Neutrophil (primary cell): ENCODE measurements around the gene EPHX1.

Experiments
- H3K27ac ChIP-seq: fragments of 200-600 bp; sonication (generic); 2 replicates; pipeline ENCODE4 v1.5.1; 2016; ENCODE audit warnings: mild to moderate bottlenecking, moderate library complexity
- H3K27me3 ChIP-seq: fragments of 200-600 bp; sonication (generic); 2 replicates; pipeline ENCODE4 v1.6.0; 2016; ENCODE audit warnings: mild to moderate bottlenecking
- H3K36me3 ChIP-seq: fragments of 200-600 bp; sonication (generic); 2 replicates; pipeline ENCODE4 v1.5.1; 2017
- H3K4me1 ChIP-seq, 2 experiments: fragments of 200-600 bp in 1 of 2; sonication (generic) in 1 of 2; 1 replicate in 1 of 2; 2 replicates in 1 of 2; pipeline versions ENCODE4 v1.5.1 to v1.6.1; 2013 to 2016; ENCODE audit warnings: low read depth in 1 of 2, low read length in 1 of 2, mild to moderate bottlenecking in 1 of 2, moderate library complexity in 1 of 2; ENCODE audit not compliant: control insufficient read depth in 1 of 2, insufficient read depth in 1 of 2
- H3K4me3 ChIP-seq, 2 experiments: fragments of 200-600 bp in 1 of 2; sonication (generic) in 1 of 2; 1 replicate in 1 of 2; 2 replicates in 1 of 2; pipeline ENCODE4 v1.5.1; 2013 to 2016; ENCODE audit warnings: low read depth in 1 of 2, low read length in 1 of 2, mild to moderate bottlenecking in 1 of 2, moderate library complexity in 1 of 2
- H3K9me3 ChIP-seq: fragments of 200-600 bp; sonication (generic); 2 replicates; pipeline ENCODE4 v1.5.1; 2016
- TF ChIP-seq, protein P1 (sequence below): fragments of 200-600 bp; sonication (generic); IDR thresholded peaks from 2 replicates; pipeline ENCODE4 v1.5.1; 2016; ENCODE audit warnings: antibody characterized with exemption

Gene EPHX1

DNA sequence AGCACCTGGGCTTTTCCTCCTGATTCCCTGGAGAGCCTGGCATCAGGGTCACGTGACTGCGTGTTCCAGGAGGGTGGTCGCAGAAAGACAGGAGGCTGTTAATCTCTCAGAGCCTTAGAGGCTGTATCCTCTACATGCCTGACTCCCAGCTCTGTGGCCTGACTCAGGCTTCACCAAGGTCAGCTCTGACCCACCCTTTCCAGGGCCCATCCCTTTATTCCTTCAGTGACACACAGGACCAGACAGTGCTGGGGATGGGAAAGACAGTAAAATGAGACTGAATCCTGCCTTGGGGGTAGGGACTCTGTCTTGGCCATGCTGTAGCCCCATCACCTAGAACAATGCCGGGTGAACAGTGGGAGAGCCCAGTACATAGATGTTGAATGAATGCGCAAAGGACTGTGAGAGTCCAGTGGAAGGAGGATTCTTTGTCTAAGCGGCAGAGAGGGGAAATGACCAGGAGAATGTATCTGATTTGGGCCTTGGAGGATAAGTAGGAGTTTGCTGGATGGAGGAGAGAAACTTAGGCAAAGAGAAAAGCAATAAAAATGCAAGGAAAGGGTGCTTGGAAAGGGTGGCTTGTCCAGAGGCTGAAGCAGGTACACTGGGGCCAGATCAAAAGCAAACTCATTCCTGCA is 33.0 kb downstream of the EPHX1 start:
- Histone ChIP-seq H3K27me3 (no peaks in the 10 kb centered on the region), H3K36me3 (peaks cover 47% of the 10 kb centered on the region), H3K27ac (peak overlapping the region; percentile 42), H3K9me3 (no peaks in the 10 kb centered on the region), H3K4me1 (no peaks in the 10 kb centered on the region), H3K4me3 (no peak overlapping the region)
- TF ChIP-seq, protein P1, sequence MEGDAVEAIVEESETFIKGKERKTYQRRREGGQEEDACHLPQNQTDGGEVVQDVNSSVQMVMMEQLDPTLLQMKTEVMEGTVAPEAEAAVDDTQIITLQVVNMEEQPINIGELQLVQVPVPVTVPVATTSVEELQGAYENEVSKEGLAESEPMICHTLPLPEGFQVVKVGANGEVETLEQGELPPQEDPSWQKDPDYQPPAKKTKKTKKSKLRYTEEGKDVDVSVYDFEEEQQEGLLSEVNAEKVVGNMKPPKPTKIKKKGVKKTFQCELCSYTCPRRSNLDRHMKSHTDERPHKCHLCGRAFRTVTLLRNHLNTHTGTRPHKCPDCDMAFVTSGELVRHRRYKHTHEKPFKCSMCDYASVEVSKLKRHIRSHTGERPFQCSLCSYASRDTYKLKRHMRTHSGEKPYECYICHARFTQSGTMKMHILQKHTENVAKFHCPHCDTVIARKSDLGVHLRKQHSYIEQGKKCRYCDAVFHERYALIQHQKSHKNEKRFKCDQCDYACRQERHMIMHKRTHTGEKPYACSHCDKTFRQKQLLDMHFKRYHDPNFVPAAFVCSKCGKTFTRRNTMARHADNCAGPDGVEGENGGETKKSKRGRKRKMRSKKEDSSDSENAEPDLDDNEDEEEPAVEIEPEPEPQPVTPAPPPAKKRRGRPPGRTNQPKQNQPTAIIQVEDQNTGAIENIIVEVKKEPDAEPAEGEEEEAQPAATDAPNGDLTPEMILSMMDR = no peak

DNA sequence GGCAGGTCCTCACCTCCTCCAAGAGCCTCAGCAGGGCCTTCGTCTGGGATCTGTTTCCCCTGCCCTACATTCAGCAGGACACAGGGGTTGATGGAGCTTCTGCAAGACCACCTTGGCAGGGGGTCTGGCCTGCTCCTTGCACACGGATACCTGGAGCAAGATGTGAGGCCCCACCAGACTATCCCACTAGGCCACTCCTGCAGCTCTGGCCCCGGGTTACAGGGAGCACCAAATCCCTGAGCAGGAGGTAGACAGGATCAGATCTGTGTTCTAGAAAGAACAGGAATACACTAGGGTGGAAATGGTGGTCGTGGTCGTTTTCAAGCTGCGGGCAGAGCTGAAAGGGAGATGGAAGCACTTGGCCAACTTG is 33.5 kb downstream of the EPHX1 start:
- no peaks in the 10 kb centered on the region for H3K27me3 ChIP-seq
- H3K4me1 ChIP-seq = no peaks in the 10 kb centered on the region
- H3K4me3 ChIP-seq = no peak overlapping the region
- peak overlapping the region; percentile 42 for H3K27ac ChIP-seq
- H3K36me3 ChIP-seq = peaks cover 52% of the 10 kb centered on the region
- no peaks in the 10 kb centered on the region for H3K9me3 ChIP-seq
- TF ChIP-seq, protein P1 = no peak

DNA sequence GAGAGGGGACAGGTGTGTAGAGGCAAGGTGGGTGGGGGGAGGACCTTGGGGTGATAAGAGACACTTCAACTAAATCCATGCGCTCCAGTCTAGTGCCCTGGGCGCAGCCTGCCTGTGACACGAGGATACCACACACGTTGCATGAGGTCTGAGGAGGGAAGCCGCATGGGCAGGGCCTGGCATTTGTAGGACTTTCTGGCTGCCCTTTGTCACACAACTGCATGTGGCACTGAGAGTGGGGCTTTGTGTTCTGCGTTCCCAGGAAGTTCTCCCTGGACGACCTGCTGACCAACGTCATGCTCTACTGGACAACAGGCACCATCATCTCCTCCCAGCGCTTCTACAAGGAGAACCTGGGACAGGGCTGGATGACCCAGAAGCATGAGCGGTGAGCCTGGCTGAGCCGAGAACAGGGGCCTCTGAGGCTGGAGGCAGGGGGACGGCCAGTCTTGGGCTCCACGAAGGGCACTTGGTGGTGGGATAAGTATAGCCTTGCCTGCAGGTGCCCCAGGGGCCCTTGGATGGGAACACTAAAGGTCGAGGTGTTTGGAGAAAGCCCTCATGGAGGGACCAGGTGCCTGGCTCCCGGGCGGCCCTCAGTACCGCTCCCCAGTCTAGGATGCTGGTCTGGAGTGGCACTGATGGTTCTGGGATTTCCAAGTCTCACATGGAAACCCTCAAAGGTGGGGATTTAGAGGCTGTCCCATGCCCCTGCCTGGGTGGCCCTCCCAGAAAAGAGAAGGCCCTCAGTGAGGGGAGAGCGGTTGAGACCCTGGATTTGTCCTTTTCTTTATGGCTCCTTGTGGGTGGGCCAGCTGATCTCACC is 34.5 kb downstream of the EPHX1 start:
- Histone ChIP-seq H3K4me1 (no peaks in the 10 kb centered on the region), H3K4me3 (no peak overlapping the region), H3K27me3 (no peaks in the 10 kb centered on the region), H3K9me3 (no peaks in the 10 kb centered on the region), H3K36me3 (peaks cover 62% of the 10 kb centered on the region), H3K27ac (peak overlapping the region; percentile 42)
- TF ChIP-seq, protein P1 = no peak

DNA sequence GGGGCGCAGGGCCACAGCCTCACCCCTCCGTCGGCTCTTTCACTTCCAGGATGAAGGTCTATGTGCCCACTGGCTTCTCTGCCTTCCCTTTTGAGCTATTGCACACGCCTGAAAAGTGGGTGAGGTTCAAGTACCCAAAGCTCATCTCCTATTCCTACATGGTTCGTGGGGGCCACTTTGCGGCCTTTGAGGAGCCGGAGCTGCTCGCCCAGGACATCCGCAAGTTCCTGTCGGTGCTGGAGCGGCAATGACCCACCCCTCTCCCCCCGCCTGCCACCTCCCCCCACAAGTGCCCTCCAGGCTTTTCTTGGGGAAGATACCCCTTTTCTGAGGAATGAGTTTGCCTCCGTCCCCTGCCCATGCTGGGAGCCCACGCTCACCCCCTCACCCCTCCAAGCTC is 35.2 kb downstream of the EPHX1 start:
- H3K4me3 ChIP-seq = no peak overlapping the region
- H3K27ac ChIP-seq = peak overlapping the region; percentile 6
- no peaks in the 10 kb centered on the region for H3K27me3 ChIP-seq
- peaks cover 69% of the 10 kb centered on the region for H3K36me3 ChIP-seq
- no peaks in the 10 kb centered on the region for H3K4me1 ChIP-seq
- TF ChIP-seq, protein P1 = no peak
- no peaks in the 10 kb centered on the region for H3K9me3 ChIP-seq

DNA sequence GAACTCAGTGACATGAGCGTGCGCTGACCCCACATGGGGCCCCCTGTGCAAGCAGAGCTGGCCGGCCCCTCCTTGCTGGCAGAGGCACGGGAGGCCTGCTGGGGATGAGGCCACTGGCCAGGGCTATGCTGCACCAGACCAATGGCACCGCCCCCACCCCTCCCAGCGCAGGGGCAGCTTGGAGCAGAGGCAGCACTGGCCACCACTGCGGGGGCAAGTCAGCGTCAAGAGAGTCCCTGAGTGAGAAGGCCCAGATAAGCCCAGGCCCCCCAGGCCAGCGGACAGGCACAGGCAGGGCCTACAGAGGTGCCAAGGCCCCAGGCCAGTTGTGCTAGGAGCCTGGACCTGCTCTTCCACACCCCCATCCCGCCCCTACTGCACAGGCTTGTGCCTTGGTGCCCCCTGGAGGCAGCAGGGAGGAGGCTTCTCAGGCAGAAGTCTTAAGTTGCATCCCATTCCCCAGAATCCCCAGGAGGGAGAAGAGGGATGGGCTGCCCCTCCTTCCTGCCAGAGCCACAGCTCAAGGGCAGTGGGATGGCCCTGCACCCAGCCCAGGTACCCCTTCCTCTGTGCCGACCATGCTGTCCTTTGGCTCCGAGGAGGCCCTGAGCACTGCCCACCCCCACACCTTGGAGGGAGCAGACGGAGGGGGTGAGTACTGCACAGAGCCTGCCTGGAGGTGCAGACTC is 35.8 kb downstream of the EPHX1 start:
- Histone ChIP-seq H3K4me1 (no peaks in the 10 kb centered on the region), H3K27me3 (no peaks in the 10 kb centered on the region), H3K9me3 (no peaks in the 10 kb centered on the region), H3K36me3 (peaks cover 75% of the 10 kb centered on the region), H3K4me3 (no peak overlapping the region), H3K27ac (peak overlapping the region; percentile 6)
- TF ChIP-seq, protein P1 = no peak
